ENCODE data around the gene CENPX.

The CENPX gene

DNA sequence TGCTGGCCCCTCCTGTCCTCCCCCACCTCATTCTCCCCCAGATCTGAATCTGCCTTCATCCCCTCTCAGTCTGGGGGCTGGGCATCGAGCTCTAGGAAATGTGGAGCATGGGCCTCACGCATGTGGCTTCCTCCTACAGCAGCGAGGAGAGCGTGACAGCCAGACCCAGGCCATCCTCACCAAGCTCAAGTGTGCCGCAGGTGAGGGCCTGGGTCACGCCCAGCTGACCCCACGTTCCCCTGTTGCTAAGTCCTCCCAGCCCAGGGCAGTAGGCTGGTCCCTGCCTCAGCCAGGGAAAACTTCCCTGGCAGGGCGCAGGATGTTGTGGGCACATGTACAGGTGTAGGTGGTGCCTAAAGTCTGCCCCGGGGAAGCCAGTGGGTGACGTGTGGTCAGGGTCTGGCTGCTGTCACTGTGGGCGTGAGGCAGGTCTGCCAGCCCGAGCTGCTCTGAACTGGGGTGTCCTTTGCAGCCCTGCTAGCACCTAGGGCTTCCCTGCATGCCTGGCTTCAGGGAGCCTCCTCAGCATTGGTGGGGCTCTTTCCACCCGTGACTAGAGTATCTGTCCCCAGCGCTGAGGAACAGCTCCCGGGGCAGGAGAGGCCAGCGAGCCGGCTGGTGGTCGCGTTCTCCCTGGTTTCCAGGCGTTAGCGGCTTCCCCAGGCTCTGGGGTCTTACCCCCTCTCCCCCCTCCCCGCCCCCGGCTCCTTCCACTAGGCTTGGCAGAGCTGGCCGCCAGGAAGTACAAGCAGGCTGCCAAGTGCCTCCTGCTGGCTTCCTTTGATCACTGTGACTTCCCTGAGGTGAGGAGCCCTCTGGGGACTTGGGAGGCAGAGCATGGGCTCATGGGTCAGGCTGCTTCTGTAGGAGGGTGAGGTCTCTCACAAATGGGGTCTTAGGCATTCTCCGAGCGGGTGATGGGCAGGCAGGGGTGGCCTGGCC is 32.6 kb upstream of the CENPX start:
- DNase-seq, result no peak

DNA sequence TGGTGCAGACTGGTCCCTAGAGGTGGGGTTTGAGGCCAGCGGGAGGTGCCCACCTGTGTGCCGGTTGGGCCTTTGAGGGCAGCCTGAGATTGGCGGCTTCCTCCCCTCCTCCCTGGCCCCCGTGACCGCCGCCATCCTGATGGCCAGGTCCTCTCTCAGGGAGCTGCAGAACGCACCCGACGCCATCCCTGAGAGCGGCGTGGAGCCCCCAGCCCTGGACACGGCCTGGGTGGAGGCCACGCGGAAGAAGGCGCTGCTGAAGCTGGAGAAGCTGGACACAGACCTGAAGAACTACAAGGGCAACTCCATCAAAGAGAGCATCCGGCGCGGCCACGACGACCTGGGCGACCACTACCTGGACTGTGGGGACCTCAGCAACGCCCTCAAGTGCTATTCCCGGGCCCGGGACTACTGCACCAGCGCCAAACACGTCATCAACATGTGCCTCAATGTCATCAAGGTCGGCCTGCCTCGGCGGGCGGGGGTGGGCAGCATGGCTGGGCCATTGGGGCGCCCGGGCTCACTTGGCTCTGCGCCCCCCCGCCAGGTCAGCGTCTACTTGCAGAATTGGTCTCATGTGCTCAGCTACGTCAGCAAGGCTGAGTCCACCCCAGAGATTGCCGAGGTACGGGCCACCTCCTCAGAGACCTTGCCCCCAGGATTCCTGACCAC is 31.8 kb upstream of the CENPX start:
- no peak for DNase-seq

DNA sequence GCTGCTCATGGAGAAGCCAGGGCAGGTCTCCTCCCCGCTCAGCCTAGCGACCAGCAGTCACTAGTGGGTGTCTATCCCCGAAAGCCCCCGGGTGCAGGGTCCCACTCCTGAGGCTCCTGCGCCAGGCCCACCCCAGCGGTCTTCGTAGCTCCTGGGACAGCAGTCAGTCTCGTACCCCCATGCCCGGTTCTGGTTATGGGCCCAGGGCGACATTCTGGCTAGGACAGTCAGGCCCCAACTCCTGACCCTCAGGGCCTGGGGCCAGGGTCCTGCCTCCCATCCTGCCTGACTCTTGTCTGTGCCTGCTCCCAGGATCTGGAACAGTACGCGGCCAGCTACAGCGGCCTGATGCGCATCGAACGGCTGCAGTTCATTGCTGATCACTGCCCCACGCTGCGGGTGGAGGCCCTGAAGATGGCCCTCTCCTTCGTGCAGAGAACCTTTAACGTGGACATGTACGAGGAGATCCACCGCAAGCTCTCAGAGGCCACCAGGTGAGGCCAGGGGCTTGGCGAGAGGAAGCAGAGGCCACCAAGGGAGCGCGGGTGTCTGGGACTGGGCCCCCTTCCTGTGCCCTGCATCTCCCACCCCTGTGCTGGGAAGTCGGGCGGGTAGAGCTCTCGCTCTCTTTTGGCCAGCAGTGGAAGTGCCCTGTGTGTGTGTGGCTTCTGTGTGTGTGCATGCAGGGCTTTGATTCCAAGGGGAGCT is 31.0 kb upstream of the CENPX start:
- no peak for DNase-seq

DNA sequence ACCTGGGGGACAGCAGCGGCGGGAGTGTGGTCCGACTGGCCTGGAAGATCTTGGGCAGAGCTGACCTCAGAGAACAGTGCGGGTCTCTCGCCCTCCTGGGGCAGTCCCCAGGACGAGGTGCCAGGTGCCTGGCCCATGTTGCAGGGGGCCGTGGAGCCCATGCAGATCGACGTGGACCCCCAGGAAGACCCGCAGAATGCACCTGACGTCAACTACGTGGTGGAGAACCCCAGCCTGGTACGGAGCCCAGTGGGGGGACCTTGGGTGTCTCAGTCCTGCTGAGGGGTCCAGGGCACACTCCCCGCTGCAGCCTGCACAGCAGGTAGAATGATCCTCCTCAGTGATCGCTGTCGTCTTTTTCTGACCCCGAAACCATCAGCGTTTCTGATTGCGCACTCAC is 30.5 kb upstream of the CENPX start:
- DNase-seq, result no peak

DNA sequence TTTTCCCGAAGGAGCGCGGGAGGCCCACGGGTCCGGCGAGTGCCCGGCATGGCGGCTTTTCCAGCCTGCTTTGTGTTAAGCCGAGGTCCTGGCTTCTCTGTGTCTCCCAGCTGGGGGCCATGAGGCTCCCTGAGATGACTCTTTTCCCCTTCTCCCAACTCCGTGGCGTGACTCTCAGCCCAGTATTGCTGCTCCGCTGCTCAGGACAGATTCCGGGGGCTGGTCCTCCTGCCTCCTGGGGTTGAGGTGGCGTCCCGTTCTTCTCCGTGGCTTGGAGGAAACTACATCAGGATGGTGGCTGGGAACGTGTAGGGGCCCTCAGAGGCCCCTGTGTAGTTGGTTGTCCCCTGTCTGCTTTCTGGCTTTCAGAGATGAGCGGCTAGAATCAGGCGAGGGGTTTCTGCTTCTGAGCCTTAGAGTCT is 30.0 kb upstream of the CENPX start:
- DNase-seq, result no peak

DNA sequence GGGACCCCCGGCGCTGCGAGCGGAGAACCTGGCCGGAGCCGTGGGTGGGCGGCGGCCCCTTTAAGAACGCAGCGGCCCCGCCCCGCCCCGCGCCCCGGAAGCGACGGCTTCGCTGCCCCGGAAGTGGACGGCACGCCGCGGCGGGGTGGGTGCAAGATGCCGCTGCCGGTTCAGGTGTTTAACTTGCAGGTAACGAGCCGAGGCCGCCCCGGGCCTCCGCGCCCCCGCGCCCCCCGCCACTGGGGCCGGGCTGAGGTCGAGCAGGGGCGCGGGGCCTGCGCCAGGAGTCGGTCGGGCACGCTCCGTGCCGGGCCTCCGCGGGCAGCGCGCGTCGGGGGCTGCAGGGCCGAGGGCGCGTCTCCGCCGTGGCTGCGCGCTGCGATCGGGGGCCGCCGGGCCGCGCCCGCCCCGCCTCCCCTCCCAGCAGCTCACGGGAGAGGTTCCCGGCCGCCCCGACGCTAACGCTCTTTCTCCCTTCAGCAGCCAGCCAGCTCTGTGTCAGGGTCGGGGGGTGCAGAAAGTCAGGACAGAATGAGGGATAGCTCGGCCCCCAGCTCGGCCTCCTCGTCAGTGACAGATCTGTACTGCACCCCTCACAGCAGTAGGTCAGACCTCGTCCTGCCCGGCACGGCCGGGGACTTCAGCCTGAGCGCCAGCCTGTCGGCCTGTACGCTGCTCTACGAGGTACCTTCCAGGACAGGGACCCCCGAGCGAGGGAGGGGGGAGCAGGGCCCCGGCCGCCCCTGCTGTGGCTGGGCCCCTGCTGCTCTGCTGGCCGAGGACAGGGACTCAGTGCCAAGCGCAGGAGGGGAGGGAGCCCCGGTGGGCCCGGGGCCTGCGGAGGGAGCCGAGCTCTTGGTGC is 29.3 kb upstream of the CENPX start, which contains the start of the genes GPS1 and RFNG:
GPS1 (plus strand) TSS at position 123 of the 862 bp plus-strand sequence; CDS start at position 157, 34 bp downstream.
RFNG (minus strand) TSS at position 36 of the 862 bp plus-strand sequence. CDS start 45 bp downstream, outside the sequence.
- peak in 52 of 56 donors; percentile 19 to 86 (median 58) for DNase-seq

DNA sequence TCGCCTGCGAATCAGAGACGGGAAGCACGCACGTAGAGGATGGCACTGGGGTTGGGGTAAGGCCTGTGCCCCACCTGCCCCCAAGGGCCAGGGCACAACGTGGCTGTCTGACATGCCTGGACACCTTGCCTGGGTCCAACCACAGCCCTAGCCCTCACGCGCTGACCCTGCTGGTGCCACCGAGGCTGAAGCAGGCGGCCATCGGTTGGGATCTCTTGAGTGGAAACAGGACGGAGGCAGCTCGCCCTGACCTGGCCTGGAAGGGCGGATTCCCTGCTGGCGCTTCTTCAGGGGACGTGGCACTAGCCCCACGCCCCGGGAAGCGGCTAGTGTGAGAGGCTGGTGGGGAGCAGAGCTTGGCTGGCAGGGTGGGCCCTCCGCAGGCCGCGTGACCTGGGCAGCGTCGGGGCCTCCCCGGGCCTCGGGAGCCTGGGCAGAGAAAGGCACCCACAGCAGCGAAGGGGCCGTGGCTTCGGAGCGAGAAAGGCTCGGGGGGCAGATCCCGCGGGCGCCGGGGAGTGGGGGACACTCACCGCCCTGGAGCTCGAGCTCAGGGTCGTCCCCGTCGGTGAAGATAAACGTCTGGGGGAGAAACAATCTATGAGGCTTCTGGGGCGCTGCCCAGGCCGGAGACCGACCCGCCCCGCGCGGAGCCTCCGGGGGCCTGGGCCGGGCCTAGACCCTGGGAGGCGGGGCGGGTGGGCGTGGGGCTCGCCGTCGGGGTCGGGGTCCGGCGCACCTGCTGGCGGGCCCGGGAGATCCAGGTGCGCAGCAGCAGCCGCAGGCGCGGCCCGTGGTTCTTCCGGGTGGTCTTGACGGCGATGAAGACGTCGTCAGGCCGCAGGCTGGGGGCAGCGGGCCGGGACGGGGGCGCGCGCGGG is 28.3 kb upstream of the CENPX start:
- no peak for DNase-seq

DNA sequence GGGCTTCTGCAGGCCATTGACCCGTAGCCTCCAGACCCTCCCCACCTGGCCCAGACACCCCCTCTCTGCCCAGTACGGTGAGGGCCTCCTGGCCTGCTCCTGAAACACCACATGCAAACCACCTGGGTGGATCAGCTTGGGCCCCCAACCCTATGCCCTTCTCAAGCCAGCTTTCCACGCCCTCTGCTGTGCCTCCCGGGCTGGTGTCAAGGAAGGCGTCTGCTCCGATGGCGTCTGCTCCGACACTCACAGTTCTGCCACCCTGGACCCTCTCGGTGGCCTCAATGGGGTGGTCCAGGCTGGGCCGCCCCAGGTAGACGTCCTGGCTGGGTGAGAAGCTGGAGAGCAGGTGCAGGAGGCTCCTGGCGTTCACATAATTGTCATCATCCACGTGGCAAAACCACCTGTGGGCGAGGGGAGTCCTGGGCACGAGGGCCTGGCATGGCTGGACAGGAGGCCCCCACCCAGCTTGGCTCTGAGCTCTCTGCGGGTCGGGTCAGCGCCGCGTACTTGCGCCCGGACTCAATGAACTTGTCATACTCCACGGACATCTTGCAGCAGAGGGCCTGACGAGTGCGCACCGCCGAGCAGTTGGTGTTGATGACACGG is 27.6 kb upstream of the CENPX start:
- no peak for DNase-seq

DNA sequence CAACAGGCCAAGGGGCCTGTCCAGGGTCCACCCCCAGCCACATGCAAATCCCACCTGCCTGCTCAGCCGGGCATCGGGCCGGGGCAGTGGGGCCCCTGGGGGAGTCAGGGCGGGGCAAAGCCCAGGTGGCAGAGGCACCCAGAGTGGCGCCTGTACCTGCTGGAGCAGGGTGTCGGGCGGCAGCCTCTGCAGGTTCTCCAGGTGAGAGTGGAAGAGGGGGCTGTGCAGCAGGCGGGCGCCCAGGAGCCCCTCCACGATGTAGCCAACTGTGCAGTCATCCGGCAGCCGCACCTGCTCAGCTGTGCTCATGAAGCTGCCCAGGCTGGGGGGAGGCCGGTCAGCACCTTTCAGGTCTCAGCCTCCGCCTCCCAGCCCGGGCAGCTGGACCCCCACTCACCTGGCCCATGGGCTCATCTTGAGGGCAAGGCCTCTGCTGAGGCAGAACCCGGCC is 26.9 kb upstream of the CENPX start:
- DNase-seq, result no peak

DNA sequence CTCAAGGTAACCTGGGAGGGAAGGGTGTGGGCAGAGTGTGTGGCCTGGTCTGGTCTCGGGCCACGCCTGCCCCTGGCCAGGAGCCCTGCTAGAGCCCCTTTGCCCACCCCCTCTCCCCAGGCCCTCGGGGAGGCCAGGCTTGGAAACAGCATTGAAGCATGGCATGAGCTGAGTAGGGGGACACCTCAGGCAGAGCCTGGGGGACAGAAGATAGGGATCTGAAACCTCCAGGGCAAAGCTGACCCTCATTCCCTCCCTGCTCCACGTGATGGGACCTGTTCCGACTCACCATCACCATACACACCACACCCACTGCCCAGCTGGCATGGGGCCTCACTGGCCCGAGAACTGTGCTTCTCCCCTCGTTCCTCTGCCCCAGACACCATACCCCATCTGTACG is 26.4 kb upstream of the CENPX start:
- DNase-seq, result no peak

DNA sequence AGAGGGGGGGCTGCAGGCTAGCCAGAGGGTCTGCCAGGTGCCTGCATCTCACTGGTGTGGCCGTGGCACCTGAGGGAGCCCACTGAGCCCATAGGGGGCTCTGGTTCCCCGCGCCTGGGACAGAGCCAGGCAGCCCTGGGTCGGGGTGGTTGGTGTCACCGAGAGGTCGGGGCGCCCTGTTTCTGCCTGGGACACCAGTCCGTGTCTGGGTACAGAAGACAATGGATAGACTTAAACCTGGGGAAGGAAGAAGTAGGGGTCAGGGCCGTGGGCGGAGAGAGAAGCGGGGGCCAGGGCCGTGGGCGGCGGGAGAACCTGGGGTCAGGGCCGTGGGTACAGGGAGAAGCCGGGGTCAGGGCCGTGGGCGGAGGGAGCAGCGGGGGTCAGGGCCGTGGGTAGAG is 25.9 kb upstream of the CENPX start:
- DNase-seq, result no peak

DNA sequence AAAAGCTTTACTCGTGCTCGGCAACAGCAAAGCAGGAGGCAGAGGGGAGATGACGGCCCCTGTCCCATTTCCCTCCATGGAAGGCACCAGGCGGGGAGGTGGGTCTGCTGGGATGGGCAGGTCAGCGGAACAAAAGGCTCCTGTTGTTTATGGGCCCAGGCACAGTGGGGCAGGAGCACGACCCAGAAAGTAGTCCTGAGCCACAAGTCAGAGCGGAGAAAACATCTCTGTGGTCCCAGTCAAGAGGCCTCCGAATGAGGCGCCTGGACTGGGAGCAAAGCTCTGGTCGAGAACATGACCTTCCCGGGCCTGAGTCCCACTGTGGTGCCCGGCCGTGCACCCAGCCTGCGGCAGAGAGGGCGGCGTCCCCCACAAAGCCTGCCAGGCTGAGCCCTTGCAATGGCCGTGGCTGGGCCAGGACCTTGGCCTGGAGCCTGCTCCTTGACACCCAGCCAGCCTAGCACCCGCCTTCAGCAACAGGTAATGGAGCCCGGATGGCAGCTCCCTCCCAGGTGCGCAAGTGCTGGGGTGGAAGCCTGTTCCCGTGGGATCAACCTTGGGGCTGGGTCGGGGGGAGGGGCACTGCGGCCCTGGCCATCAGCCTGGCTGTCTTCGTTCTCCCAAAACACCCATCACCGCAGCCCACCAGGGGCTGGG is 25.4 kb upstream of the CENPX start:
- no peak for DNase-seq

DNA sequence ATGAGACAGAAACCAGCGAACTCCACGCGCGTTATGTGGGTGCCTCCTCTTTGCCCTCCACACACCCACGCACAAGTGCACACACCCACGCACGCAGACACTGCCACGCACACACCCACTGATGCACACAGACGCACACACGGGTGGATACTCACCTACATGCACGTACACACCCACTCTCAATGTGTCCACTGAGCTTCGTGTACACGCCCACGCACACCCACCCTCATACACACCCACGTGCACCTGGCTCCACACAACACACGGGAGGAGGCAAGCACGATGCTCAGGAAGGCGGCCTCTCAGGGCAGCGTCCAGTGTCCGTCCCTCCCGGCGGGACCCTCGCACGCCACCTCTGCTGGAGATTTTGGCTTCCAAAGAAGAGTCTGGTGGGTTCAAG is 24.7 kb upstream of the CENPX start:
- DNase-seq, result peak in 1 of 56 donors; percentile 32

DNA sequence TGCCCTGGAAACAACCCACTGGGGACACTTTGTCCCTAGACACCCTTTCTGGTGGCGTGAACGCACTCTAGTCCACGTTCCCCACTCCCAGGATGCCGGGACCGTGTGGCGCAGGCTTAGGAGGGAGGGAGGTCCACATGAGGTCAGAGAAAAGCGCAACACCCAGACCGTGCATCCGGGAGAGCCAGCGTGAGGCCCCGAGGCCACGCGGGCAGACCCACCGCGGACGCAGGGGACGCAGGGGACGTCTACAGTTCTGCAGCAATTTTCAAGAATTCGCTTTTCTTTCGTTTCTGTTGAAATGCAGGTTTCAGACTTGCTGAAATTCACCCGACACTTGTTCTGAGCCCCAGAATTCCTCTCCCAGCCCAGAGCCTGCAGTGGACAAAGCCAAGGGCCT is 24.2 kb upstream of the CENPX start:
- no peak for DNase-seq

DNA sequence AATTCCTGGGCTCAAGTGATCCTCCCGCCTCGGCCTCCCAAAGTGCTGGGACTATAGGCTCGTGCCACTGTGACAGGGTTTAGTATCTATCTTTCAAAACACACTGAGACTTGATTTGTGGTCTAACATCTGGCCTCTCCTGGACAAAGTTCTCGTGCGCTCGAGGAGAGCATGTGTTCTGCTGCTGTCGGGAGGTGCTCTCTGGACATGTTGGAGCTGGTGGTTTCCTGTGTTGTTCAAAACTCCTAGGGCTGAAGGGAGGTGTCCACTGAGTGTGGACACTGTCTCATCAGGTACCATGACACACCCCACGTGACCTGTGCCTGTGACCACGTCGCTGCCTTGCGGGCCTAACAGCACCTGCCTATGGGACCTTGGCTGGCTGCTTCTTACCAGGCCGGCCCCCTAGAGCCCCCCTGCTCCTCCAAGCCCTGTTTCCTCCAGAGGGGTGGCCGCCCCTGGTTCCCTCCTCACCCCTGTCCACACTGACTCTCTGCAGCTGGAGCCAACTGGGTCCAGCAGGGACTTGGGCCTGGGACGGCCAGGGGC is 23.3 kb upstream of the CENPX start:
- no peak for DNase-seq

DNA sequence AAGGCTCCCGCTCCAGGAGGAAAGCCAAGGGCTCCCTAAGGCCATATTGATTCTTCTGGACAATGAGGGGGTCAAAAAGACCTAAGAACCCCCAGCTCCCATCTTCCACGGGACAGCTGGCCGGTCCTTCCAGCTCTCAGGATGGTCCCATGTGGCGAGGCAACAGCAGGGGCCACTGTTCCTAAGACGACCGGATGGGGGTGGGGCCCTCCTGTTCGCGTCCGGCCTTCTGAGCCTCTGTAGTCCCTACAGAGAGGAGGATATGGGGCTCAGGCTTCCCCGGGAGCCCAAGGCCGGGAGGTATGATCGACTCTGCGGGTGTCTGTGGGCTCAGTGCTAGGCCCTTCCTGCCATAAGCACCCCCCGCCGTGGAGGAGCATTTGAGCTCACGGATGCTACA is 20.8 kb upstream of the CENPX start:
- DNase-seq, result no peak

DNA sequence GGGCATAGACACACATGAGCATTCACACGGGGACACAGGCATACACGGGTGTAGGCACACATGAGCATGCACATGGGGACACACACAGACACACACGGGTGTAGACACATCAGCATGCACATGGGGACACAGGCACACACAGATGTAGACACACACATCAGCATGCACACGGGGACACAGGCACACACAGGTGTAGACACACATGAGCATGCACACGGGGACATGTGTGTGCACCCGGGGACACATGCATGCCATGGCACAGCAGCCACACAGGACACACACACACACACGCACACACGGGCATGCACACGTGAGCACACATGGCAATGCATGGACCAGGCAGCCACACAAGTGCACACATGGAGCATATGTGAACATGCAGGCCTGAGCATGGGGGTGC is 20.0 kb upstream of the CENPX start:
- no peak for DNase-seq

DNA sequence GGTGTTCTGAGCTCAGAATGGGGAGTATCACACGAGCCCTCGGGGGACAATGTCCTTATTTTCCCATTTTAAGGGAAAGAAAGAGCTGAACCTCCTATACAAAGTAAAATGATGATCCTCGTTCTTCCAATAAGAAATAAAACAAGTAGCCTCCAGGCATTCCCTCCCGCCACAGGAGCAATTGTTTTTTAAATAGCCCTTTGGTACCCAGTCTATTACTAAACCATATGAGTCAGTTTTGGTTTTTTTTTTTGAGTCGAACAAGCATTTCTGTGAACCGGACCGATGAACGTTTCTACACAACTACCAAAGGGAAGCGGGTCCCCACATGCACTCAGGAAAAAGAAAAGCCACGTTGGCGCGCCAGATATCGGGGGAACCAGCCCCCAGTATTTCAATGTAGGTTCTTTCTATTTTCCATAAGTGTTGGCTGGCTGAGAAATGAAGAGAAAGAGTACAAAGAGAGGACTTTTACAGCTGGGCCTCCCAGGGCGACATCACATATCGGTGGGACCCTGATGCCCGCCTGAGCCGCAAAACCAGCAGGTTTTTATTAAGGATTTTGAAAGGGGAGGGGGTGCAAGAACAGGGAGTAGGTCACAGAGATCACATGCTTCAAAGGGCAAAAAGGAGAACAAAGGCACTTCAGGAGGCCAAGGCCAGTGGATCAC is 18.6 kb upstream of the CENPX start:
- no peak for DNase-seq

All from nucleus accumbens (tissue), 56 donors.